ENCODE measurements around the gene ATG10. TPM values are rescaled to one million over a fixed set of nuclear protein-coding genes. Genes with fewer than 3 reads are reported as not detected.
A peak's percentile ranks its signal among the peaks of the same experiment; 100 is the strongest.
"Not testable (repeated sequence)": the region's sequence is repeated elsewhere in the genome, so short reads cannot be mapped to it uniquely, and the experiment has no call there.

The ATG10 gene
- total RNA-seq, 1 donor from 2014 or later, result 8.6 TPM

GRCh38 chr5:82269363-82269762 lies 297.5 kb downstream of the ATG10 start:
- DNase-seq (ENCODE audit: low spot score in 2 of 2); FAIRE-seq: not testable (repeated sequence)

GRCh38 chr5:82272571-82273356 lies 300.9 kb downstream of the ATG10 start:
- not testable (repeated sequence) for FAIRE-seq; DNase-seq (ENCODE audit: low spot score in 2 of 2)

- DNase-seq (ENCODE audit: low spot score in 2 of 2); FAIRE-seq: not testable (repeated sequence)
These were observed 301.6 kb downstream of the ATG10 start for GRCh38 chr5:82273426-82273825.

- FAIRE-seq, result no peak
- no peak for DNase-seq (ENCODE audit: low spot score in 2 of 2)
These were observed 302.8 kb downstream of the ATG10 start for GRCh38 chr5:82274343-82275211.

GRCh38 chr5:82275216-82275664 lies 303.4 kb downstream of the ATG10 start:
- DNase-seq (ENCODE audit: low spot score in 2 of 2) (no peak), FAIRE-seq (no peak)

GRCh38 chr5:82276800-82277612 lies 305.2 kb downstream of the ATG10 start:
- no peak for DNase-seq (ENCODE audit: low spot score in 2 of 2)
- FAIRE-seq, result no peak

- FAIRE-seq (no peak), DNase-seq (ENCODE audit: low spot score in 2 of 2) (no peak)
These were observed 305.8 kb downstream of the ATG10 start for GRCh38 chr5:82277613-82277986.

- DNase-seq (ENCODE audit: low spot score in 2 of 2), result peak; percentile 70 to 71
- no peak for FAIRE-seq
These were observed 306.3 kb downstream of the ATG10 start, which contains the start of gene RPS23 for GRCh38 chr5:82277987-82278710. Gene RPS23, minus strand, starts transcription at chr5:82278354. Its CDS starts 31 bp downstream, at chr5:82278323.

GRCh38 chr5:82278711-82279370 lies 307.0 kb downstream of the ATG10 start:
- no peak for DNase-seq (ENCODE audit: low spot score in 2 of 2)
- no peak for FAIRE-seq

GRCh38 chr5:82283893-82284292 lies 312.1 kb downstream of the ATG10 start:
- DNase-seq (ENCODE audit: low spot score in 2 of 2), result no peak
- FAIRE-seq, result no peak

- DNase-seq (ENCODE audit: low spot score in 2 of 2) (no peak), FAIRE-seq (no peak)
These were observed 313.4 kb downstream of the ATG10 start for GRCh38 chr5:82285206-82285605.

- DNase-seq (ENCODE audit: low spot score in 2 of 2) (no peak), FAIRE-seq (no peak)
These were observed 315.8 kb downstream of the ATG10 start for GRCh38 chr5:82287625-82288024.

GRCh38 chr5:82290005-82290404 lies 318.2 kb downstream of the ATG10 start:
- no peak for FAIRE-seq
- DNase-seq (ENCODE audit: low spot score in 2 of 2), result no peak

GRCh38 chr5:82290908-82291307 lies 319.1 kb downstream of the ATG10 start:
- FAIRE-seq (no peak), DNase-seq (ENCODE audit: low spot score in 2 of 2) (no peak)

GRCh38 chr5:82291420-82291819 lies 319.6 kb downstream of the ATG10 start:
- FAIRE-seq (no peak), DNase-seq (ENCODE audit: low spot score in 2 of 2) (no peak)

GRCh38 chr5:82295144-82295543 lies 323.3 kb downstream of the ATG10 start:
- FAIRE-seq, result no peak
- no peak for DNase-seq (ENCODE audit: low spot score in 2 of 2)

GRCh38 chr5:82295959-82296531 lies 324.2 kb downstream of the ATG10 start:
- DNase-seq (ENCODE audit: low spot score in 2 of 2), result no peak
- FAIRE-seq, result no peak

GRCh38 chr5:82296929-82297328 lies 325.1 kb downstream of the ATG10 start:
- FAIRE-seq (no peak), DNase-seq (ENCODE audit: low spot score in 2 of 2) (no peak)

- FAIRE-seq (no peak), DNase-seq (ENCODE audit: low spot score in 2 of 2) (no peak)
These were observed 325.9 kb downstream of the ATG10 start for GRCh38 chr5:82297711-82298110.
